HL-60/S4 (cell line): ENCODE data around the gene CYP8B1.

Experiments
- in situ Hi-C: fragments of 300-500 bp; cut with MboI; formaldehyde crosslinking; loops from 2 replicates; pipeline ENCODE4 v1.14.3; 2022; ENCODE audit warnings: low sequenced_read_pairs

Gene CYP8B1

GRCh38 chr3:42853739-42854302 lies 21.9 kb downstream of the CYP8B1 start:
- in situ Hi-C loops = no loop called here

GRCh38 chr3:42853056-42853455 lies 22.6 kb downstream of the CYP8B1 start:
- in situ Hi-C loops = no loop called here

GRCh38 chr3:42852441-42852840 lies 23.2 kb downstream of the CYP8B1 start:
- in situ Hi-C loops = no loop called here

GRCh38 chr3:42851228-42851834 lies 24.3 kb downstream of the CYP8B1 start:
- in situ Hi-C loops = no loop called here

- in situ Hi-C loops = no loop called here
Measured at GRCh38 chr3:42850263-42850662, 25.4 kb downstream of the CYP8B1 start.

- in situ Hi-C loops = no loop called here
Measured at GRCh38 chr3:42849017-42849416, 26.7 kb downstream of the CYP8B1 start.

- in situ Hi-C loops = no loop called here
Measured at GRCh38 chr3:42847731-42848130, 27.9 kb downstream of the CYP8B1 start.

- in situ Hi-C loops = no loop called here
Measured at GRCh38 chr3:42846685-42847522, 28.8 kb downstream of the CYP8B1 start.

- in situ Hi-C loops = no loop called here
Measured at GRCh38 chr3:42844815-42845214, 30.9 kb downstream of the CYP8B1 start.

- in situ Hi-C loops = no loop called here
Measured at GRCh38 chr3:42844412-42844713, 31.3 kb downstream of the CYP8B1 start.

- in situ Hi-C loops = no loop called here
Measured at GRCh38 chr3:42843713-42844411, 31.8 kb downstream of the CYP8B1 start.

GRCh38 chr3:42841332-42841731 lies 34.3 kb downstream of the CYP8B1 start:
- in situ Hi-C loops = no loop called here

- in situ Hi-C loops = no loop called here
Measured at GRCh38 chr3:42839616-42840015, 36.1 kb downstream of the CYP8B1 start.

- in situ Hi-C loops = no loop called here
Measured at GRCh38 chr3:42838571-42838970, 37.1 kb downstream of the CYP8B1 start.

- in situ Hi-C loops = no loop called here
Measured at GRCh38 chr3:42836150-42837123, 39.2 kb downstream of the CYP8B1 start.

- in situ Hi-C loops = no loop called here
Measured at GRCh38 chr3:42831321-42831713, 44.4 kb downstream of the CYP8B1 start.

- in situ Hi-C loops = no loop called here
Measured at GRCh38 chr3:42830437-42831320, 45.0 kb downstream of the CYP8B1 start.

GRCh38 chr3:42829628-42830436 lies 45.8 kb downstream of the CYP8B1 start:
- in situ Hi-C loops = no loop called here
